Upper lobe of left lung (tissue), 6 donors: Measurements from ENCODE around the gene LMTK2. TPM values are rescaled to one million over a fixed set of nuclear protein-coding genes. Genes with fewer than 3 reads are reported as not detected.

Experiments used
- ATAC-seq, 2 donors: fragments of 200-7000 bp; cut with Tn5 transposase; one replicate each; pipeline ENCODE4 v1.9.1; 2022; ENCODE audit warnings: mild to moderate bottlenecking in 2 of 2, moderate library complexity in 2 of 2; ENCODE audit not compliant: low FRiP score in 2 of 2
- DNase-seq, 2 donors: peaks; one replicate each; pipeline ENCODE4 v3.0.0-alpha.2; 2019 to 2020
- H3K27ac ChIP-seq, 4 donors: fragments of 200-600 bp; sonication (generic); one replicate each; pipeline ENCODE4 v1.5.1; 2016 to 2019
- H3K27me3 ChIP-seq, 4 donors: fragments of 200-600 bp; sonication (generic); one replicate each; pipeline ENCODE4 v1.5.1; 2017 to 2019
- H3K36me3 ChIP-seq, 4 donors: fragments of 200-600 bp; sonication (generic); one replicate each; pipeline ENCODE4 v1.5.1; 2016 to 2019
- H3K4me1 ChIP-seq, 4 donors: fragments of 200-600 bp; sonication (generic); one replicate each; pipeline ENCODE4 v1.5.1; 2018 to 2019
- H3K4me3 ChIP-seq, 4 donors: fragments of 200-600 bp; sonication (generic); one replicate each; pipeline ENCODE4 v1.5.1; 2017 to 2019; ENCODE audit warnings: mild to moderate bottlenecking in 2 of 4, moderate library complexity in 1 of 4
- H3K9me3 ChIP-seq, 4 donors: fragments of 200-600 bp; sonication (generic); one replicate each; pipeline ENCODE4 v1.5.1; 2018 to 2019
- EP300 ChIP-seq, 4 donors: sonication (generic); formaldehyde crosslinking; IDR thresholded peaks; one replicate each; pipeline ENCODE4 v1.5.1; 2017; ENCODE audit warnings: antibody characterized with exemption in 4 of 4, control low read depth in 2 of 4
- POLR2A ChIP-seq, 4 donors: fragments of 450-650 bp; IDR thresholded peaks; one replicate each; pipeline ENCODE4 v1.5.1; 2016 to 2017; ENCODE audit warnings: antibody characterized with exemption in 4 of 4, mild to moderate bottlenecking in 2 of 4
- POLR2AphosphoS5 ChIP-seq, 2 donors: sonication (generic); formaldehyde crosslinking; IDR thresholded peaks; one replicate each; pipeline ENCODE4 v1.5.1; 2017; ENCODE audit warnings: antibody characterized with exemption in 2 of 2
- WGBS, 2 donors: methylation state at CpG; one replicate each; pipeline ENCODE4 v1.1.5; 2017 to 2018; 5-methylcytosine and 5-hydroxymethylcytosine counted together
- total RNA-seq, 6 donors: library from RNA; depleted of rRNA in 4 of 6; stranded (reverse); fragments of >200 nt in 4 of 6; gene quantifications; one replicate each; pipeline versions ENCODE4 v1.1.0 to v1.2.1, GENCODE V29; 2016 to 2021
- TF ChIP-seq, protein P1 (sequence below), 6 experiments: fragments of 450-650 bp in 4 of 6; fragments of 200-600 bp in 2 of 6; sonication (generic) in 2 of 6; IDR thresholded peaks; one replicate each; pipeline ENCODE4 v1.5.1; 2016 to 2019; ENCODE audit warnings: antibody characterized with exemption in 6 of 6
- donor health status: DM: no; HTN: no; CAD: no; lungs with moderate emphysema.
- donor health status: DM: no; HTN: yes; CAD: no; lungs with severe emphysema.

Gene LMTK2
- total RNA-seq, 6 donors from 2014 or later: 27.6 to 65.8 (median 37.5) TPM

DNA sequence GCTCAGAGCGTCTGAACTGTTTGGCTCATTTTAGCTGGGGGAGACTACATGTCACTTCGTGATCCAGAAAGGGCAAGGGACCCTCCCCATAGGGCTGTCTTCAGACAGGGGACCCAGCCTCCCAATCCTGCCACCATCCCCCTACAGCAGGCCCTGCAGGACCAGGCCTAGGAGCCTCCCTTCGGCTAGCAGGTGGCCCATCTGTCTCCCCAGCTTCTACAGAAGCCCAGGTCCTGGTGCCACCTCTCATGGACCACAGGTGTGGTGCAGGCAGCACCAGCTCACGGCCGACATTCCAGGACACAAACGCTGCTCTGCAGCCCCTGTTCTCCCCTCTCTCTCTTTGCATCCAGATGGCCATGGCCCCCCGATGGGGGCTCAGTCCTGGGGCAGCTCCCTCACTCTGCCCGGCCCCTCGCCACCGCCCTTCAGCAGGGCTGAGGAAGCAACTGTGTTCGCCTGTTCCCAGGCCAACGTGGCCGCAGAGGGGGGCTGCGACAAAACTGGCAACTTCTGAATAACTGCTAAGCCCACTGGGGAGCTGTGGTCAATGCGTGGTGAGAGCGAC lies 135.1 kb downstream of the LMTK2 start:
- 85 to 89% methylated on average over 14 to 16 of the region's 16 CpGs for WGBS, 2 donors

GRCh38 chr7:98242342-98242741 lies 135.7 kb downstream of the LMTK2 start:
- no peaks in the 10 kb centered on the region for H3K27me3 ChIP-seq
- no peak for ATAC-seq
- DNase-seq: no peak
- TF ChIP-seq POLR2A (IDR thresholded peaks at IDR 0.05): no peak
- no peak for TF ChIP-seq POLR2AphosphoS5 (IDR thresholded peaks at IDR 0.05)
- no peak for TF ChIP-seq EP300 (IDR thresholded peaks at IDR 0.05)
- TF ChIP-seq, protein P1, sequence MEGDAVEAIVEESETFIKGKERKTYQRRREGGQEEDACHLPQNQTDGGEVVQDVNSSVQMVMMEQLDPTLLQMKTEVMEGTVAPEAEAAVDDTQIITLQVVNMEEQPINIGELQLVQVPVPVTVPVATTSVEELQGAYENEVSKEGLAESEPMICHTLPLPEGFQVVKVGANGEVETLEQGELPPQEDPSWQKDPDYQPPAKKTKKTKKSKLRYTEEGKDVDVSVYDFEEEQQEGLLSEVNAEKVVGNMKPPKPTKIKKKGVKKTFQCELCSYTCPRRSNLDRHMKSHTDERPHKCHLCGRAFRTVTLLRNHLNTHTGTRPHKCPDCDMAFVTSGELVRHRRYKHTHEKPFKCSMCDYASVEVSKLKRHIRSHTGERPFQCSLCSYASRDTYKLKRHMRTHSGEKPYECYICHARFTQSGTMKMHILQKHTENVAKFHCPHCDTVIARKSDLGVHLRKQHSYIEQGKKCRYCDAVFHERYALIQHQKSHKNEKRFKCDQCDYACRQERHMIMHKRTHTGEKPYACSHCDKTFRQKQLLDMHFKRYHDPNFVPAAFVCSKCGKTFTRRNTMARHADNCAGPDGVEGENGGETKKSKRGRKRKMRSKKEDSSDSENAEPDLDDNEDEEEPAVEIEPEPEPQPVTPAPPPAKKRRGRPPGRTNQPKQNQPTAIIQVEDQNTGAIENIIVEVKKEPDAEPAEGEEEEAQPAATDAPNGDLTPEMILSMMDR (IDR thresholded peaks at IDR 0.05): no peak
- H3K9me3 ChIP-seq: no peaks in the 10 kb centered on the region
- H3K4me1 ChIP-seq: peaks cover 11 to 24% (median 15%) of the 10 kb centered on the region in 4 donors
- no peak overlapping the region for H3K4me3 ChIP-seq
- 90 to 98% methylated on average over 1 of the region's 1 CpG for WGBS, 2 donors
- H3K36me3 ChIP-seq: peaks cover 11 to 70% (median 46%) of the 10 kb centered on the region in 4 donors
- H3K27ac ChIP-seq: no peak overlapping the region

More for the DNA sequence above, 135.1 kb downstream of the LMTK2 start:
- H3K9me3 ChIP-seq: no peaks in the 10 kb centered on the region
- peaks cover 11 to 71% (median 48%) of the 10 kb centered on the region in 4 donors for H3K36me3 ChIP-seq
- no peak overlapping the region for H3K4me3 ChIP-seq
- H3K27me3 ChIP-seq: no peaks in the 10 kb centered on the region
- H3K27ac ChIP-seq: peak overlapping the region in 1 of 4 donors; percentile 34
- ATAC-seq: no peak
- TF ChIP-seq, protein P1 (IDR thresholded peaks at IDR 0.05): peak in 1 of 6 experiments; percentile 2
- no peak for TF ChIP-seq POLR2A (IDR thresholded peaks at IDR 0.05)
- peak in 1 of 2 donors; percentile 56 for DNase-seq
- H3K4me1 ChIP-seq: peaks cover 6 to 20% (median 15%) of the 10 kb centered on the region in 4 donors

DNA sequence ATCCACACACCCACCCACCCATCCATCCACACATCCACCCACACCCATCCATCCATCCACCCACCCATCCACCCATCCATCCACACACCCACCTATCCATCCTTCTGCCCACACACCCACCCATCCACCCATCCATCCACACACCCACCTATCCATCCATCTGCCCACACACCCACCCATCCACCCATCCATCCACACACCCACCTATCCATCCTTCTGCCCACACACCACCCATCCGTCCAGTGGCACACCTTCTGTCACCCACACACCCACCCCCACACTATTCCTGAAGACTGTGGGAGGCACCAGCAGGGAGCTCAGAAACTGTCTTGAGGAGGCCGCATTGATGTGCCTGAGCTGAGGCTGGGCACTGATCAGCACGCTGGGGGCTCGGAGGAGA lies 136.3 kb downstream of the LMTK2 start:
- Histone ChIP-seq H3K27me3 (no peaks in the 10 kb centered on the region), H3K27ac (peak overlapping the region in 1 of 4 donors; percentile 4), H3K4me1 (peaks cover 11 to 30% (median 20%) of the 10 kb centered on the region in 4 donors), H3K4me3 (no peak overlapping the region), H3K36me3 (peaks cover 11 to 66% (median 43%) of the 10 kb centered on the region in 4 donors), H3K9me3 (no peaks in the 10 kb centered on the region)
- ATAC-seq (no peak), DNase-seq (no peak)
- WGBS, 2 donors: 89 to 96% methylated on average over 4 of the region's 4 CpGs
- no peak for TF ChIP-seq POLR2A (IDR thresholded peaks at IDR 0.05)
- no peak for TF ChIP-seq POLR2AphosphoS5 (IDR thresholded peaks at IDR 0.05)
- TF ChIP-seq, protein P1 (IDR thresholded peaks at IDR 0.05): no peak
- no peak for TF ChIP-seq EP300 (IDR thresholded peaks at IDR 0.05)

DNA sequence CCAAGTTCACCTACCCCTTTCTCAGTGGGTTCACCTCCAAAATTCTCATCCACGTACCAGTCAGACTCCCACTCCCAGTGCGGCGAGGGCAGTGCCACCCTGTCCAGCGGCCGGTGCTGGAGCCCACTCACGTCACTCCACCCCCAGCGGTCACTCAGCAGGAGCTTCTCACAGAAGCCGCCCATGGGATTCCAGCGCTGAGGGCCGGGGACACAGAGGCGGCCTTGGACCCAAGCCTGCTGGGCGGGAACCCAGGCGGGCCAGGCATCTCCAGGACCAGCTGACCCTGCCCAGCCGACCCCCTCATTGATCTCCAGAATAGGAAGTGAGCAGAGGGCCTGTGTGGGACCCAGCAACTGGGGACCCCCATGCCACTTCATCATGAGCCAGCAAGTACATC lies 138.2 kb downstream of the LMTK2 start:
- Histone ChIP-seq H3K27me3 (no peaks in the 10 kb centered on the region), H3K4me1 (peaks cover 21 to 49% (median 38%) of the 10 kb centered on the region in 4 donors), H3K36me3 (peaks cover 8 to 47% (median 26%) of the 10 kb centered on the region in 4 donors), H3K27ac (peak overlapping the region in 3 of 4 donors; percentile 19 to 91 (median 66)), H3K9me3 (no peaks in the 10 kb centered on the region), H3K4me3 (no peak overlapping the region)
- ATAC-seq (no peak), DNase-seq (peak in 1 of 2 donors; percentile 72)
- TF ChIP-seq POLR2A (IDR thresholded peaks at IDR 0.05): no peak
- no peak for TF ChIP-seq POLR2AphosphoS5 (IDR thresholded peaks at IDR 0.05)
- TF ChIP-seq, protein P1 (IDR thresholded peaks at IDR 0.05): no peak
- no peak for TF ChIP-seq EP300 (IDR thresholded peaks at IDR 0.05)
- 80 to 95% methylated on average over 3 to 11 of the region's 14 CpGs for WGBS, 2 donors

GRCh38 chr7:98248156-98248555 lies 141.5 kb downstream of the LMTK2 start:
- Histone ChIP-seq H3K27ac (peak overlapping the region; percentile 41 to 91 (median 89)), H3K27me3 (no peaks in the 10 kb centered on the region), H3K36me3 (peaks cover 4 to 27% (median 12%) of the 10 kb centered on the region in 4 donors), H3K4me1 (peaks cover 43 to 74% (median 63%) of the 10 kb centered on the region in 4 donors), H3K9me3 (no peaks in the 10 kb centered on the region), H3K4me3 (no peak overlapping the region)
- ATAC-seq (no peak), DNase-seq (peak in 1 of 2 donors; percentile 34)
- WGBS, 2 donors: 89 to 93% methylated on average over 7 to 11 of the region's 12 CpGs
- TF ChIP-seq, protein P1 (IDR thresholded peaks at IDR 0.05): no peak
- TF ChIP-seq EP300 (IDR thresholded peaks at IDR 0.05): no peak
- no peak for TF ChIP-seq POLR2A (IDR thresholded peaks at IDR 0.05)
- no peak for TF ChIP-seq POLR2AphosphoS5 (IDR thresholded peaks at IDR 0.05)
